GM18873 (cell line): ENCODE data around the gene STAG1.
"Not testable (repeated sequence)": the region's sequence is repeated elsewhere in the genome, so short reads cannot be mapped to it uniquely, and the experiment has no call there.

Source experiments
- ATAC-seq: cut with Tn5 transposase; IDR thresholded peaks from one replicate; pipeline ENCODE4 v1.9.1; 2021; ENCODE audit warnings: mild to moderate bottlenecking, moderate library complexity, moderate number of reproducible peaks; ENCODE audit not compliant: unreplicated experiment, low FRiP score

Gene STAG1

GRCh38 chr3:136749091-136749490 lies 3.1 kb downstream of the STAG1 start:
- no peak for ATAC-seq

- ATAC-seq: no peak
Observed at GRCh38 chr3:136745916-136746315, 6.3 kb downstream of the STAG1 start.

GRCh38 chr3:136741063-136741462 lies 11.1 kb downstream of the STAG1 start:
- no peak for ATAC-seq

GRCh38 chr3:136740351-136740958 lies 11.7 kb downstream of the STAG1 start:
- no peak for ATAC-seq

- not testable (repeated sequence) for ATAC-seq
Observed at GRCh38 chr3:136736950-136737349, 15.2 kb downstream of the STAG1 start.

- no peak for ATAC-seq
Observed at GRCh38 chr3:136735103-136735502, 17.1 kb downstream of the STAG1 start.

- ATAC-seq: no peak
Observed at GRCh38 chr3:136734382-136735070, 17.7 kb downstream of the STAG1 start.

GRCh38 chr3:136733317-136733833 lies 18.8 kb downstream of the STAG1 start:
- no peak for ATAC-seq

GRCh38 chr3:136731274-136731884 lies 20.8 kb downstream of the STAG1 start:
- no peak for ATAC-seq

- ATAC-seq: no peak
Observed at GRCh38 chr3:136730595-136731273, 21.4 kb downstream of the STAG1 start.

- ATAC-seq: no peak
Observed at GRCh38 chr3:136728918-136729317, 23.3 kb downstream of the STAG1 start.

GRCh38 chr3:136728473-136728872 lies 23.7 kb downstream of the STAG1 start:
- no peak for ATAC-seq

- no peak for ATAC-seq
Observed at GRCh38 chr3:136725468-136725867, 26.7 kb downstream of the STAG1 start.

- not testable (repeated sequence) for ATAC-seq
Observed at GRCh38 chr3:136722916-136723315, 29.3 kb downstream of the STAG1 start.

GRCh38 chr3:136722399-136722798 lies 29.8 kb downstream of the STAG1 start:
- not testable (repeated sequence) for ATAC-seq

GRCh38 chr3:136720091-136720490 lies 32.1 kb downstream of the STAG1 start:
- no peak for ATAC-seq

GRCh38 chr3:136716629-136717028 lies 35.5 kb downstream of the STAG1 start:
- ATAC-seq: no peak

- ATAC-seq: no peak
Observed at GRCh38 chr3:136714020-136714419, 38.2 kb downstream of the STAG1 start.

GRCh38 chr3:136712941-136713340 lies 39.2 kb downstream of the STAG1 start:
- no peak for ATAC-seq

- not testable (repeated sequence) for ATAC-seq
Observed at GRCh38 chr3:136711888-136712287, 40.3 kb downstream of the STAG1 start.

- ATAC-seq: no peak
Observed at GRCh38 chr3:136711277-136711676, 40.9 kb downstream of the STAG1 start.
